Heart left ventricle (tissue), 13 donors: ENCODE results near the gene IQUB.

Experiments used
- CTCF ChIP-seq, 12 donors: fragments of 200-600 bp; sonication (generic) in 4 of 12; IDR thresholded peaks; one replicate each; pipeline versions ENCODE4 v1.5.0 to v1.8.0; 2018 to 2022; ENCODE audit warnings: antibody characterized with exemption in 12 of 12, mild to moderate bottlenecking in 5 of 12
- POLR2A ChIP-seq, 2 donors: fragments of 450-650 bp; IDR thresholded peaks; one replicate each; pipeline ENCODE4 v1.6.1; 2017; ENCODE audit warnings: antibody characterized with exemption in 2 of 2, mild to moderate bottlenecking in 2 of 2, moderate library complexity in 2 of 2
- donor health status: ischemic (EF 13 %, LVEDD 7.1; RV severe dilation, severe dysfunction).
- donor health status: DM: no; HTN: yes; CAD: no.
- donor health status: DM: no; HTN: no; CAD: no.
- donor health status: ischemic (EF 25% LVEDD 6.9; RV normal size, moderate dysfunction).
- donor health status: ischemic (EF 25% LVEDD 5.7; RV mildly dilated, moderate dysfunction).
- donor health status: ischemic (EF 35%, LVEDD 5.7; RV mildly dilated, moderate dysfunction).
- donor health status: nonischemic (EF 11% LVEDD 7.7; RV severe dilation, severe dysfunction).
- donor health status: DM: yes; HTN: yes; CAD: no.
- donor health status: PGD.
- donor health status: ischemic (EF 29% LVEDD 5.4; RV normal size, mild dysfunction).
- donor health status: nonischemic (EF 23%, LVEDD 6.1; RV moderate dilation, normal function).

- TF ChIP-seq POLR2A (IDR thresholded peaks at IDR 0.05) (no peak), CTCF (IDR thresholded peaks at IDR 0.05) (no peak)
These were observed 66.1 kb downstream of the IQUB start for GRCh38 chr7:123468303-123468702.
